Gastroesophageal sphincter (tissue), 4 donors: Measurements from ENCODE around the gene WDR37. TPM values are rescaled to one million over a fixed set of nuclear protein-coding genes. Genes with fewer than 3 reads are reported as not detected.
"Not testable (repeated sequence)": the region's sequence is repeated elsewhere in the genome, so short reads cannot be mapped to it uniquely, and the experiment has no call there.

Experiments used
- ATAC-seq: fragments of 150-250 bp; one replicate; pipeline ENCODE4 v1.9.1; 2016; ENCODE audit warnings: mild to moderate bottlenecking, moderate library complexity
- H3K27ac ChIP-seq, 4 donors: fragments of 200-600 bp; sonication (generic) in 3 of 4; 1 replicate in 3 of 4; 2 replicates in 1 of 4; pipeline ENCODE4 v1.5.1; 2016 to 2019
- H3K27me3 ChIP-seq: fragments of 200-600 bp; sonication (generic); one replicate; pipeline ENCODE4 v1.5.1; 2019
- H3K36me3 ChIP-seq, 2 donors: fragments of 200-600 bp; sonication (generic); one replicate each; pipeline ENCODE4 v1.5.1; 2019; ENCODE audit warnings: control low read depth in 1 of 2
- H3K4me1 ChIP-seq, 3 donors: fragments of 200-600 bp; sonication (generic); 1 replicate in 2 of 3; 2 replicates in 1 of 3; pipeline ENCODE4 v1.5.1; 2016 to 2019; ENCODE audit warnings: control low read depth in 2 of 3
- H3K4me3 ChIP-seq, 2 donors: fragments of 200-600 bp; sonication (generic); one replicate each; pipeline ENCODE4 v1.5.1; 2019; ENCODE audit warnings: mild to moderate bottlenecking in 1 of 2, moderate library complexity in 1 of 2
- H3K9me3 ChIP-seq, 3 donors: fragments of 200-600 bp; sonication (generic); one replicate each; pipeline ENCODE4 v1.5.1; 2017 to 2019; ENCODE audit warnings: control low read depth in 2 of 3
- CTCF ChIP-seq, 4 experiments: fragments of 200-600 bp in 2 of 4; fragments of 450-650 bp in 2 of 4; sonication (generic) in 1 of 4; IDR thresholded peaks; one replicate each; pipeline ENCODE4 v1.5.1; 2017 to 2019; ENCODE audit warnings: antibody characterized with exemption in 4 of 4, mild to moderate bottlenecking in 2 of 4, moderate library complexity in 2 of 4
- EP300 ChIP-seq: sonication (generic); formaldehyde crosslinking; IDR thresholded peaks from one replicate; pipeline ENCODE4 v1.6.1; 2017; ENCODE audit warnings: antibody characterized with exemption, mild to moderate bottlenecking
- POLR2A ChIP-seq, 2 donors: fragments of 450-650 bp; IDR thresholded peaks; one replicate each; pipeline ENCODE4 v1.6.1; 2017; ENCODE audit warnings: antibody characterized with exemption in 2 of 2, mild to moderate bottlenecking in 2 of 2, moderate library complexity in 1 of 2
- POLR2AphosphoS5 ChIP-seq: sonication (generic); formaldehyde crosslinking; IDR thresholded peaks from one replicate; pipeline ENCODE4 v1.6.1; 2017; ENCODE audit warnings: antibody characterized with exemption
- WGBS, 2 donors: methylation state at CpG; one replicate each; pipeline ENCODE4 v1.1.5; 2018; ENCODE audit warnings: low coverage in 1 of 2; 5-methylcytosine and 5-hydroxymethylcytosine counted together
- total RNA-seq, 4 donors: library from RNA; depleted of rRNA; stranded (reverse); fragments of >200 nt; gene quantifications; one replicate each; pipeline ENCODE4 v1.1.0, GENCODE V29; 2016

Gene WDR37
- total RNA-seq, 4 donors from 2014 or later: 11.4 to 16.7 (median 13.9) TPM

- H3K27ac ChIP-seq: no peak overlapping the region
- no peak overlapping the region for H3K4me3 ChIP-seq
- H3K36me3 ChIP-seq: no peaks in the 10 kb centered on the region
- no peak for ATAC-seq
- H3K27me3 ChIP-seq: peaks cover 12% of the 10 kb centered on the region
- TF ChIP-seq POLR2A (IDR thresholded peaks at IDR 0.05) (no peak), EP300 (no peak), CTCF (IDR thresholded peaks at IDR 0.05) (no peak), POLR2AphosphoS5 (no peak)
- no peaks in the 10 kb centered on the region for H3K9me3 ChIP-seq
- no peaks in the 10 kb centered on the region for H3K4me1 ChIP-seq
- WGBS, 2 donors: 67 to 82% methylated on average over 3 to 4 of the region's 4 CpGs
Measured at GRCh38 chr10:1157615-1157933, 101.4 kb downstream of the WDR37 start.

GRCh38 chr10:1158066-1158465 is 101.9 kb downstream of the WDR37 start:
- 82 to 84% methylated on average over 8 to 12 of the region's 12 CpGs for WGBS, 2 donors
- TF ChIP-seq CTCF (IDR thresholded peaks at IDR 0.05) (no peak), POLR2A (IDR thresholded peaks at IDR 0.05) (no peak), EP300 (no peak), POLR2AphosphoS5 (no peak)
- Histone ChIP-seq H3K9me3 (no peaks in the 10 kb centered on the region), H3K4me1 (no peaks in the 10 kb centered on the region), H3K27me3 (peaks cover 12% of the 10 kb centered on the region), H3K27ac (no peak overlapping the region), H3K4me3 (no peak overlapping the region), H3K36me3 (no peaks in the 10 kb centered on the region)
- no peak for ATAC-seq

GRCh38 chr10:1158536-1158935 is 102.4 kb downstream of the WDR37 start:
- H3K27me3 ChIP-seq: peaks cover 12% of the 10 kb centered on the region
- ATAC-seq, H3K4me1 ChIP-seq, H3K27ac ChIP-seq, H3K36me3 ChIP-seq, H3K9me3 ChIP-seq, H3K4me3 ChIP-seq: not testable (repeated sequence)
- 85 to 97% methylated on average over 5 to 9 of the region's 10 CpGs for WGBS, 2 donors

DNA sequence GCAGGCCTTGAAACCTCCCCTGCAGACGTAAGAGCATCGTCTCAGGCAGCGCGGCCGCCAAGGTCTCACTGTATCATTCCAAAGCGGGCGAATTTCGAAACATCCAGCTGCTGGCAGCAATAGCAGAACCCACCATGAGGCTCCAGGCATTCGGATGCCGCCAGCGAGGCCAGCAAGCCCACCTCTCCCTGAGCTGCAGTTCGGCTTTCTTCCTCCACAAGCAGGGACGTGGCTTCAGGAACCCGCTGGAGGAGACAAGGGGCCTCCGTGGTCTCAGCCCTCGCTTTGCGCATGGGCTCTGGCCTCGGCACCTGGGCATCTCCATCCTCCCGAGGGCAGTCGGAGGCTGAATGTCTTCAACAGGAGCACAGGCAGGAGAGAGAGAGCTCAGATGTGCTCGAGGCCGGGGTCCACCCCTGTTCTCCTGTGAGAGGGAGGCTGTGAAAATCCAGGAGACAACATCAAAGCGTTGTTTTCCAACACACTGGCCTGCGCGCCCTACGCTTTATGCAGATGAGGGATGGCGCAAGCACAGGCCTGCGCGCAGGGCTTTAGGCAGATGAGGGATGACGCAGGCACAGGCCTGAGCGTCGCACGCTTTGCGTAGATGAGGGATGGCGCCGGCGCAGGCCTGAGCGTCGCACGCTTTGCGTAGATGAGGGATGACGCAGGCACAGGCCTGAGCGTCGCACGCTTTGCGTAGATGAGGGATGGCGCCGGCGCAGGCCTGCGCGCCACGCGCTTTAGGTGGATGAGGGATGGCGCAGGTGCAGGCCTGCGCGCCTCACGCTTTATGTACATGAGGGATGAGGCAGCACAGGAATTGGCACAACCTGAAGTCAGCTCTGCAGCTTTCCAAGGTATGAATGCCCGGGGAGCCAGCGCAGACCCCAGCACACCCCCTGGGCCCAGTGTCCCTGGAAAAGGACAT is 103.2 kb downstream of the WDR37 start:
- no peak for ATAC-seq
- no peak overlapping the region for H3K27ac ChIP-seq
- no peaks in the 10 kb centered on the region for H3K36me3 ChIP-seq
- TF ChIP-seq EP300 (no peak), POLR2AphosphoS5 (no peak), CTCF (IDR thresholded peaks at IDR 0.05) (no peak), POLR2A (IDR thresholded peaks at IDR 0.05) (no peak)
- WGBS, 2 donors: 89 to 100% methylated on average over 11 to 26 of the region's 59 CpGs
- no peaks in the 10 kb centered on the region for H3K4me1 ChIP-seq
- H3K9me3 ChIP-seq: no peaks in the 10 kb centered on the region
- peaks cover 12% of the 10 kb centered on the region for H3K27me3 ChIP-seq
- no peak overlapping the region for H3K4me3 ChIP-seq

DNA sequence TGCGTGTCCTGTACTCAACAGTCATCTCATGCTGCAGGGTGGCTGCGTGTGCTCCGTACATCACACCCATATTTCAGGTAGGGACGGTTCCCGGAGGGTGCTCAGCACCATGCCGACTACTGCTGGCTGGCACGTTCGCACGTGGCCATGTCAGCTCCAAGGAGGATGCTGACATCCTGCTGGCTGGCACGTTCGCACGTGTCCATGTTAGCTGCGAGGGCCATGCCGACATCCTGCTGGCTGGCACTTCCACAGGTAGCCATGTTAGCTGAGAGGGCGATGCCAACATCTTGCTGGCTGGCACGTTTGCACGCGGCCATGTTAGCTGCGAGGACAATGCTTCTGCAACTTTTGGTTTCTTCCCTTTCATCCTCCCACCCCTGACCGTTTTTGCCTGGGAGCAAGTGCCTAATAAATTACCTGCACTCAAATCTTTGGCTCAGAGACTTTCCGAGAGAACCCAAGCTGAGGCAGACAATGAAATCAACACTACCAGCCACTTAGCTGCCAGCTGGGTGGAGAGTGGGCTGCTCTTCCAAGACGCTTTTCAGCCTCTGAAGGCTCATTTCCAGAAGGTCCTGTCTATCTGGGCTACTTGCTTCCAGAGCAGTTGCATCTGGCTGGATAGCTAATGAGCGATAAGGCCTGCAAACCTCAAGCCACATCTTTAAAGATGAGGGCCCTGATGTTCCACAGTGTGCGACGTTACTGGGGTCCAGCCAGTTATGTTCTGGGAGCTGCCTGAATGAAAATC is 104.6 kb downstream of the WDR37 start:
- ATAC-seq: no peak
- no peak overlapping the region for H3K27ac ChIP-seq
- TF ChIP-seq POLR2AphosphoS5 (no peak), CTCF (IDR thresholded peaks at IDR 0.05) (no peak), EP300 (no peak)
- peaks cover 16% of the 10 kb centered on the region for H3K27me3 ChIP-seq
- H3K9me3 ChIP-seq: no peaks in the 10 kb centered on the region
- H3K4me1 ChIP-seq: no peaks in the 10 kb centered on the region
- WGBS, 2 donors: 81 to 83% methylated on average over 7 to 19 of the region's 25 CpGs
- no peaks in the 10 kb centered on the region for H3K36me3 ChIP-seq
- H3K4me3 ChIP-seq: no peak overlapping the region

DNA sequence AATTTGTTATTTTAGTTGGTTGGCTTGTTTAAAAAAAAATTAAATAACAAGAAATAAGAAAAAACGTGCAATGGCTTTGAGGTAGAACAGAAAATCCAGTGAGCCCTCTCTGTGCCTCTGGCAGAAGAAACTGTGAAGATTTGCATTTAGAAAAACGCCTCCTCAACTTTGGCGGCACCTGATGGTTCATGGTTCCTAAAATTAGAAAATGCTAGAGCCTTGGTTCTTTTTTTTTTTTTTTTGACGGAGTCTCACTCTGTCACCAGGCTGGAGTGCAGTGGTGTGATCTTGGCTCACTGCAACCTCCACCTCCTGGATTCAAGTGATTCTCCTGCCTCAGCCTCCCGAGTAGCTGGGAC is 105.1 kb downstream of the WDR37 start:
- H3K36me3 ChIP-seq, H3K4me3 ChIP-seq, H3K27ac ChIP-seq, ATAC-seq, H3K9me3 ChIP-seq, H3K4me1 ChIP-seq: not testable (repeated sequence)
- 58 to 66% methylated on average over 4 to 5 of the region's 5 CpGs for WGBS, 2 donors
- peaks cover 21% of the 10 kb centered on the region for H3K27me3 ChIP-seq
